Gastroesophageal sphincter (tissue), 3 donors: Measurements from ENCODE around the gene FAT1.

Experiments used
- EP300 ChIP-seq: sonication (generic); formaldehyde crosslinking; IDR thresholded peaks from one replicate; pipeline ENCODE4 v1.6.1; 2017; ENCODE audit warnings: antibody characterized with exemption, mild to moderate bottlenecking
- POLR2A ChIP-seq, 2 donors: fragments of 450-650 bp; IDR thresholded peaks; one replicate each; pipeline ENCODE4 v1.6.1; 2017; ENCODE audit warnings: antibody characterized with exemption in 2 of 2, mild to moderate bottlenecking in 2 of 2, moderate library complexity in 1 of 2
- POLR2AphosphoS5 ChIP-seq: sonication (generic); formaldehyde crosslinking; IDR thresholded peaks from one replicate; pipeline ENCODE4 v1.6.1; 2017; ENCODE audit warnings: antibody characterized with exemption
- TF ChIP-seq, protein P1 (sequence below), 4 experiments: fragments of 200-600 bp in 2 of 4; fragments of 450-650 bp in 2 of 4; sonication (generic) in 1 of 4; IDR thresholded peaks; one replicate each; pipeline ENCODE4 v1.5.1; 2017 to 2019; ENCODE audit warnings: antibody characterized with exemption in 4 of 4, mild to moderate bottlenecking in 2 of 4, moderate library complexity in 2 of 4

DNA sequence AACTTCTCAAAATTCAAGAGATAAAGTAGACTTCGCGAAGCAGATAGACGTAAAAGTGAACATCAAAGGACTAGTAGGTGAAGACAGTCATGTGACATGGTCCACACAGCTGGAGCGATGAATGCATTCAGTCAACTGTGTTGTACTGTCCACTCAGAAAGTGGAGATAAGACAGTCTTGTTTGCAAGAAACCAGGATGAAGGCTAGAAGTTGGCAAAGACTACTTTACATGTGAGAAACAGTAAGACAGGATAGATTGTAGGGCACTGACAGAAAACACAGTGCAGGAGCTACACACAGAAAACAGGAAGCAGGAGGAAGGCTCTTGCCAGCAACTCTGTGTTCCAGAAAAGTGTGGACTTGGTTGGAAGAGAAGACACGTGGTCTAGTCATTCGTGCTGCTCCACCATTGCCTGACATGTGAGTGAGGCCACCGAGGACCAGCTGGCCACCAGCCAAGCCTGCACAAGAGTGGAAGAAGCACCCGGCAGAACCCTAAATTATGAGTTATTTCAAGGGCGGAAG lies 78.9 kb downstream of the FAT1 start:
- TF ChIP-seq, protein P1, sequence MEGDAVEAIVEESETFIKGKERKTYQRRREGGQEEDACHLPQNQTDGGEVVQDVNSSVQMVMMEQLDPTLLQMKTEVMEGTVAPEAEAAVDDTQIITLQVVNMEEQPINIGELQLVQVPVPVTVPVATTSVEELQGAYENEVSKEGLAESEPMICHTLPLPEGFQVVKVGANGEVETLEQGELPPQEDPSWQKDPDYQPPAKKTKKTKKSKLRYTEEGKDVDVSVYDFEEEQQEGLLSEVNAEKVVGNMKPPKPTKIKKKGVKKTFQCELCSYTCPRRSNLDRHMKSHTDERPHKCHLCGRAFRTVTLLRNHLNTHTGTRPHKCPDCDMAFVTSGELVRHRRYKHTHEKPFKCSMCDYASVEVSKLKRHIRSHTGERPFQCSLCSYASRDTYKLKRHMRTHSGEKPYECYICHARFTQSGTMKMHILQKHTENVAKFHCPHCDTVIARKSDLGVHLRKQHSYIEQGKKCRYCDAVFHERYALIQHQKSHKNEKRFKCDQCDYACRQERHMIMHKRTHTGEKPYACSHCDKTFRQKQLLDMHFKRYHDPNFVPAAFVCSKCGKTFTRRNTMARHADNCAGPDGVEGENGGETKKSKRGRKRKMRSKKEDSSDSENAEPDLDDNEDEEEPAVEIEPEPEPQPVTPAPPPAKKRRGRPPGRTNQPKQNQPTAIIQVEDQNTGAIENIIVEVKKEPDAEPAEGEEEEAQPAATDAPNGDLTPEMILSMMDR (IDR thresholded peaks at IDR 0.05) = no peak
- TF ChIP-seq POLR2AphosphoS5 (no peak), EP300 (no peak), POLR2A (IDR thresholded peaks at IDR 0.05) (no peak)
